Epithelial cell of umbilical artery (primary cell): Measurements from ENCODE around the gene CTSA. TPM values are rescaled to one million over a fixed set of nuclear protein-coding genes. Genes with fewer than 3 reads are reported as not detected.

Source experiments
- total RNA-seq: library from RNA; depleted of rRNA; stranded (reverse); fragments of >200 nt; gene quantifications from 2 replicates; pipeline ENCODE4 v1.2.3, GENCODE V29; 2014

The CTSA gene
- 25.4 and 26.0 TPM in 2 replicates for total RNA-seq

DNA sequence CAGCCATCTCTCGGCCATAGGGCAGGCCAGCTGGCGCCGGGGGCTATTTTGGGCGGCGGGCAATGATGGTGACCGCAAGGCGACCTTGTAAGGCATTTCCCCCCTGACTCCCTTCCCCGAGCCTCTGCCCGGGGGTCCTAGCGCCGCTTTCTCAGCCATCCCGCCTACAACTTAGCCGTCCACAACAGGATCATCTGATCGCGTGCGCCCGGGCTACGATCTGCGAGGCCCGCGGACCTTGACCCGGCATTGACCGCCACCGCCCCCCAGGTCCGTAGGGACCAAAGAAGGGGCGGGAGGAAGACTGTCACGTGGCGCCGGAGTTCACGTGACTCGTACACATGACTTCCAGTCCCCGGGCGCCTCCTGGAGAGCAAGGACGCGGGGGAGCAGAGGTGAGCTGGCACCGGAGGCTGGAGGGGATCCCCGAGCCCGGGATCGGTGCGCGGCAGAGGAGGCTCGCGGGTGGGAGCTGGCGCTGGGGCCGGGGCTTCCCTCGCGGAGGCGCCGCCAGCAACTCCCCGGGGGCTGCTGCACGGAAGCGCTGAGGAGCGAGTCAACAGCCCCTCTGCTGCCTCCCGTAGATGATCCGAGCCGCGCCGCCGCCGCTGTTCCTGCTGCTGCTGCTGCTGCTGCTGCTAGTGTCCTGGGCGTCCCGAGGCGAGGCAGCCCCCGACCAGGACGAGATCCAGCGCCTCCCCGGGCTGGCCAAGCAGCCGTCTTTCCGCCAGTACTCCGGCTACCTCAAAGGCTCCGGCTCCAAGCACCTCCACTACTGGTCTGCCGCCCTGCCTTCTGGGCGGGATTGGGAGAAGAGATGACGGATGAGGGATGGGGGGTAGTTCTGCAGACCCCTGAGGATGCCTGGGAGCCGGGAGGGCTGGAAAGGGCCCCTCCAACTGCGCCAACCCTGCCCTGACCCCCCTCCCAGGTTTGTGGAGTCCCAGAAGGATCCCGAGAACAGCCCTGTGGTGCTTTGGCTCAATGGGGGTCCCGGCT lies at the start of gene CTSA, which contains the start of gene NEURL2:
Gene CTSA (plus strand): TSS at position 351 of the 999 bp plus-strand sequence. CDS start 234 bp downstream, at position 585.
Gene NEURL2 (minus strand): TSS at position 224 of the 999 bp plus-strand sequence. CDS start 217 bp downstream, at position 7.

DNA sequence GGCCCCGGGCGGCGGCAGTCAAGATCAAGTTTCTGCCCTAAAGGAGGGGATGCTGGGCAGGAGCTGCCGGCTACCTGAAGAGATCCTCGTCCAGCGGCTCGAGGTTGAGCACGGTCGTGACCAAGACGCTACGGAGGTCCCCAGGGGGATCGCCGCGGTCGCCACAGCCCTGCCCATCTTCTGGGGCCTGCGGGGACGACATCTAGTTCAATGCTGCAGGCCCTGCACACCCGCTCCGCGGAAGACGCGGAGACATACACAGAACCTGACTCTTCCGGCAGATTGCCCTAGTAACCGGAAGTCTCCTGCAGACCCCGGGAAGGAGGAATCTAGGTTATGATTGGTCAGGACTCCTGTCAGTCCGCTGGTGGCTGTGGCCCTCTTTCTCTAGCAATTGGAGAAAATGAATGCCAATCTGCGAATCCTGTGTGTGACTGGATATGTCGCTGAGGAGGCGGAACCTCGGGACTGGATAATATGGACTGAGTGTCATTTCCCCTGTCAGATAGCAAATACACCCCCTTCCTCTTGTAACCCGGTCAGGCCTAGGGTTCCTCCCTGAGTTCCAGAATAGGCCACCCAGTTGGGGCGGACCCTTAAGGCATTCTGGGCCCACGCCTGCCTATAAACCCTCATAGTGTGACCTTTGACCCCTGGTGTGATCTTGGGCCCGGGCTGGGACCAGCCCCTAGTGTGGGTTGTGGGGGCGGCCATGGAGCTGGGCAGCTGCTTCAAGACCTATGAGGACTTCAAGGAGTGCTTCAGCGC lies 33.8 kb upstream of the CTSA start, which contains the start of the genes ACOT8 and ZSWIM3:
Gene ACOT8 (minus strand): TSS at position 279 of the 768 bp plus-strand sequence. CDS start 77 bp downstream, at position 202.
Gene ZSWIM3 (plus strand): TSS at position 501 of the 768 bp plus-strand sequence. CDS start 212 bp downstream, at position 713.

DNA sequence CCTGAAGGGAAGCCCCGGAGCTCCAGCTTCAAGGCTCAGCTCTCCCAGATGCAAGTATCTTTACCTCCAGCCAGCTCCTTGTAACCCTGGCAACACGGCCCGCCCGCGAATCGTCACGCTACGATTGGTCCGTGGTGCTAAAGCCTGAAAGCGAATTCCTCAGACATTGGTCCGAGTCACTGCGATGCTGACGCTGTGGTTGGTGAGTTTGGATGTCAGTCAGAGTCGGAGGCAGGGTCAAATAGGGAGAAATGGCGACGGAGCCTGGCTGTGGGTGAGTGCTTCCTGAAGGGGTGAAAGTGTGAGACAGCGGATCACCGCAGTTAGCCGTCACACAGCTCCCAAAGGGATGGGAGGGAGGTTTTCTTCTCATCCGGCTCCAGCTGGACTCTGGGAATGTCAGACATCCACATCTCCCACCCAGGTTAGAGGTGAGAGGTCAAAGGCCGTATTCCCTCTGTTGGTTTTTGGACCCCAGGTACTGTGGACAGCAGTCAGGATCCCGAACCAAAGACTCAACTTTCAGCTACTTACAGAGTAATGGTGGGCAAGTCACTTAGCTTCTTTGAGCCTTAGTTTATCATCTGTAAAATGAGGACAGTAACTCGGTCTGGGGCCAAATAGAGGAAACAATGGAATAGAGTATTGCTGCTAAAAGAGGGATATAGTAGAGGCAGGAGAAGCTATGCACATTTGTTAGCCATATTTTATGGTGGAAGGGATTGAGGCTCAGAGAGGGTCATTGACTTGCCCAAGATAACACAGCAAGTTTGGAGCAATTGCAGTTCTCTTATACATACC lies 9.9 kb upstream of the CTSA start, which contains the start of gene ZSWIM1:
Gene ZSWIM1 (plus strand): TSS at position 240 of the 801 bp plus-strand sequence. CDS start 1,366 bp downstream, outside the sequence.

DNA sequence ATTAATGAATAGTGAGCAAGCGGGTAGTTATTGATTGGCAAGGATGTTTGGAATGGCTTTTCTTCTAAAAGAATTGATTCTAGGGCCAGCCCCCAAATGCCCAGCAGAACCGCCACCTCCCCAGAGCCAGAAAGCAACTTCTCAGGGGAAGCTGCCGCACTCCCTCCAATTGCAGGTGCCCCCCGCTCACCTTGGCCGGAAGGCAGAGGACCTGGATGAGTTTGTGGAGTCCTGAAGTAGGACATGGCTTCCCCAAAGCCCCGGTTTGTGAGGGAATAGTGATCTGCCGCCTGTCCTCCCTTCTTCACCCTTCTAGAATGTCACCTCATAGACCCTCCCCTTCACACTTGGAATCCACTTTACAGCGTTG lies 3.8 kb upstream of the CTSA start, which contains the start of gene SPATA25:
Gene SPATA25 (minus strand): TSS at position 277 of the 370 bp plus-strand sequence. CDS start 32 bp downstream, at position 245.

DNA sequence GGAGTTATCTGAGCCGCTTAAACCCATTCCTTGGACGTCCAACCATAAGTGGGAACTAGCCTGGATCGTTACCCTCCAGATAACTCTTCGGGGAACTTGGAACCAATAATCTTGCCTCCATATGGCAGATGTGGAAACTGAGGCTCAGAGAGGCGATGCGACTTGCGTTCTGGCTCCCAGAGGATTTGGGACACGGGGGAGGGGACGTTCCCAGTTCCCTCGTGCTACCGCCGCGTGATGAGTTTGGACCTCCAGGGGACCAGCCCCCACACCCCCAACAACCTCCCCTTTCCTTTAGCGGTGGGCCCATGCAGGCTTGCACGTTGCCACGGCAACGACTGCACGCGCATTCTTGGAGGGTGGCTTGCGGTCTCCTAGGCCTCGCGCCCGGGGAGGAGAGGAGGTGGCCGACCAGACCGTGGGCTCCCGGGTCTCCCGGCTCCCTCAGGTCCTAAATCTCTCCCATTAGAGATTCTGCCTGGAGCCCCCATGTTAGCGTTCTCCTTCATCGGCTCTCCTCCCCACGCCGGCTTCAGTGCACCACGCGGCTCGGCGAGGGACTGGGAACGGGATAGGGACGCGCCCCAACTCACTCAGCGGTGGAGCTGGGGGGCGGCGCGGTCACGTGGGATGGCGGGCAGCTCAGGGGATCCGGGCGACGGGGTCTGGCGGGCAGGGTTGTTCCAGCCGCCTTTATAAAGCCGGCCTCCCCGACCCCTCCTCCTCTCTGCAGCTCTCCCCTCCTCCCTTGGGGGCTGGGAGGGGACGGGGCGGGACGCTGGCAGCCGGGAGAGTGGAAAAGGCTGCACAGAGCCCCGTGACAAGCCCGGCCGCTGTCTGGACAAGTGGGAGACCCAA lies 20.6 kb downstream of the CTSA start, which contains the start of gene PLTP:
Gene PLTP (minus strand): TSS at position 670 of the 858 bp plus-strand sequence. CDS start 703 bp downstream, outside the sequence.

DNA sequence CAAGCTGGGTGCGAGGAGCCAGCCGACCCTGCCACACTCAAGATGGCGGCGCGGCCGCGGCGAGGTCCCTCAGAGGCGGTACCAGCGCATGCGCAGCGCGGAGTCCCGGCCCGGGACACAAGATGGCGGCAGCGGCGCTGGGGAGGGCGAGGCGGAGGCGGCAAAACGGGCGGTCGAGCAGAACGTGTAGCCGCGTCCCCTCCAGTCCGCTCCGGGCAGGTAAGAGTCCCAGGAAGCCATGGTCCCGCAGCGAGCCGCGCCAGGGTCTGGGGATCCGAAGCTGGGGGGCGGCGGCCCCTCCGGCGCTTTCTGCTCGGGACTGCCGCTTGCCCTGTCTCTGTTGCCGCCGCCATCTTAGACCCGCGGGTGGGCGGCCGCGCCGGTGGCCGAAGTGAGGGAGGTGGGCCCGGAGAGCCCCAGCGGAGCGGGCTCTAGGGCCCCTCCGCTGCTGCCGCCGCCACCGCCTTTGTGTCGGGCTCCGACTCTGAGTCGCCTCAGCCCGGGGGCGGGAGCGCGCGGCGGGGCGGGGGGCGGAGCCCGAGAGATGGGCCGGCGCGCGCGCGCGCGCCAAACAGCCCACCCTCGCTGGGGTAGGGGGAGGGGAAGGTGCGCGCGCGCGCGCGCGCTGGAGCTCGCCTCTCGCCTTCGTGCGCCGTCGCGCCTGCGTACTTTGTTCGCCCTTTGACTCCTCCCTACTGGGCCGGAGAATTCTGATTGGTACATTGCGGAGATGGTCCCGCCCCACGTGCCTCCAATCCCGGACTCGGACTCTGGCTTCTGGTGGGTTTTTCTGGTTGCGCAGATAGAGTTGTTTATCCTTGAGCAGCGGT lies 43.7 kb downstream of the CTSA start, which contains the start of gene PCIF1:
Gene PCIF1 (plus strand): TSS at position 98 of the 830 bp plus-strand sequence. CDS start 4,317 bp downstream, outside the sequence.

Other genes starting within 250 kb of the CTSA start
- gene WFDC11, start 221.1 kb upstream of the CTSA start, total RNA-seq: not detected in 2 replicates
- not detected in 2 replicates for gene WFDC13, start 189.3 kb upstream of the CTSA start, total RNA-seq
- gene WFDC10B, start 186.3 kb upstream of the CTSA start, total RNA-seq: not detected in 2 replicates
- gene SPINT4, start 169.0 kb upstream of the CTSA start, total RNA-seq: not detected in 2 replicates
- gene WFDC3, start 99.5 kb upstream of the CTSA start, total RNA-seq: 0.65 TPM in 1 of 2 replicates, not detected in the other
- gene DNTTIP1, start 99.4 kb upstream of the CTSA start, total RNA-seq: 17.2 and 19.8 TPM in 2 replicates
- gene UBE2C, start 78.7 kb upstream of the CTSA start, total RNA-seq: 21.4 and 41.3 TPM in 2 replicates
- not detected in 2 replicates for gene TNNC2, start 64.0 kb upstream of the CTSA start, total RNA-seq
- 22.4 and 32.5 TPM in 2 replicates for gene SNX21, start 57.5 kb upstream of the CTSA start, total RNA-seq
- gene ACOT8, start 33.9 kb upstream of the CTSA start, total RNA-seq: 31.5 and 33.6 TPM in 2 replicates
- 5.9 and 6.2 TPM in 2 replicates for gene ZSWIM3, start 33.7 kb upstream of the CTSA start, total RNA-seq
- gene ZSWIM1, start 10.1 kb upstream of the CTSA start, total RNA-seq: 2.0 and 3.2 TPM in 2 replicates
- 0.61 and 0.97 TPM in 2 replicates for gene SPATA25, start 3.7 kb upstream of the CTSA start, total RNA-seq
- 2.6 TPM in 2 replicates for gene NEURL2, start 127 bp upstream of the CTSA start, total RNA-seq
- 10.6 and 13.6 TPM in 2 replicates for gene PLTP, start 20.8 kb downstream of the CTSA start, total RNA-seq
- gene PCIF1, start 43.3 kb downstream of the CTSA start, total RNA-seq: 6.8 and 7.5 TPM in 2 replicates
- 8.1 and 10.5 TPM in 2 replicates for gene ZNF335, start 80.9 kb downstream of the CTSA start, total RNA-seq
- gene MMP9, start 117.6 kb downstream of the CTSA start, total RNA-seq: not detected in 2 replicates
- under 0.01 and 0.32 TPM in 2 replicates for gene SLC12A5, start 137.9 kb downstream of the CTSA start, total RNA-seq
- gene NCOA5, start 198.6 kb downstream of the CTSA start, total RNA-seq: 10.4 and 10.9 TPM in 2 replicates
- gene CD40, start 227.0 kb downstream of the CTSA start, total RNA-seq: 17.3 and 17.5 TPM in 2 replicates